H1 (cell line): ENCODE data around the gene CTU1. TPM values are rescaled to one million over a fixed set of nuclear protein-coding genes. Genes with fewer than 3 reads are reported as not detected.

Experiments used
- CTCF ChIA-PET: fragments of 300-600 bp; sonication (Branson Sonifier 250); formaldehyde crosslinking; loops from one replicate; lab custom pipeline; 2021; ENCODE audit not compliant: partially characterized antibody; lab: Charles Lee
- POLR2A ChIA-PET: fragments of 300-600 bp; sonication (Branson Sonifier 250); formaldehyde crosslinking; loops from one replicate; lab custom pipeline; 2021; ENCODE audit warnings: inconsistent platforms; ENCODE audit not compliant: partially characterized antibody; lab: Charles Lee
- DNase-seq, 2 experiments: peaks; one replicate each; pipeline versions ENCODE4 v3.0.0 to v3.0.0-alpha.2; 2010 to 2022; ENCODE audit warnings: low spot score in 2 of 2, low read depth in 1 of 2, mixed read lengths in 1 of 2
- FAIRE-seq: peaks from 2 replicates; lab custom pipeline; 2011; peaks lifted over from hg19 to GRCh38; lab: Jason Lieb, UNC
- H2AFZ ChIP-seq: 2 replicates; pipeline ENCODE4 v1.8.1; 2012; ENCODE audit warnings: low read length, inconsistent platforms
- H2AK5ac ChIP-seq: 2 replicates; pipeline ENCODE4 v1.6.1; 2013; ENCODE audit warnings: low read depth, low read length
- H2BK120ac ChIP-seq: replicated peaks from 2 replicates; pipeline ENCODE3; 2013; ENCODE audit warnings: low read depth, low read length, inconsistent platforms
- H2BK12ac ChIP-seq: 2 replicates; pipeline ENCODE4 v1.6.1; 2013; ENCODE audit warnings: low read depth, low read length
- H2BK15ac ChIP-seq: 2 replicates; pipeline ENCODE4 v1.6.1; 2013; ENCODE audit warnings: low read length
- H2BK20ac ChIP-seq: 2 replicates; pipeline ENCODE4 v1.6.1; 2013; ENCODE audit warnings: low read length
- H2BK5ac ChIP-seq: 2 replicates; pipeline ENCODE4 v1.6.1; 2013; ENCODE audit warnings: low read depth, low read length
- H3K14ac ChIP-seq: 2 replicates; pipeline ENCODE4 v1.6.1; 2013; ENCODE audit warnings: inconsistent platforms; ENCODE audit not compliant: insufficient read length
- H3K18ac ChIP-seq: 2 replicates; pipeline ENCODE4 v1.6.1; 2013; ENCODE audit warnings: low read length; ENCODE audit errors: extremely low read depth
- H3K23ac ChIP-seq: 2 replicates; pipeline ENCODE4 v1.6.1; 2013; ENCODE audit warnings: inconsistent platforms; ENCODE audit not compliant: insufficient read length
- H3K23me2 ChIP-seq: 2 replicates; pipeline ENCODE4 v1.6.1; 2013; ENCODE audit warnings: low read depth, low read length
- H3K27ac ChIP-seq: 2 replicates; pipeline ENCODE4 v1.6.1; 2011; ENCODE audit warnings: low read depth, low read length, inconsistent platforms
- H3K27me3 ChIP-seq, 4 experiments: replicated peaks in 1 of 4; 1 replicate in 1 of 4; 2 replicates in 3 of 4; pipeline versions ENCODE4 v1.6.1 to v1.8.1; 2011 to 2013; ENCODE audit warnings: low read length in 3 of 4, mild to moderate bottlenecking in 3 of 4, inconsistent platforms in 2 of 4, mixed read lengths in 2 of 4, moderate library complexity in 1 of 4; ENCODE audit not compliant: control insufficient read depth in 3 of 4, insufficient read depth in 3 of 4; ENCODE audit errors: extremely low read depth in 1 of 4
- H3K36me3 ChIP-seq, 4 experiments: 2 replicates each; pipeline versions ENCODE4 v1.6.1 to v1.8.1; 2011 to 2013; ENCODE audit warnings: mild to moderate bottlenecking in 4 of 4, low read length in 3 of 4, moderate library complexity in 2 of 4, control low read depth in 1 of 4, inconsistent platforms in 1 of 4; ENCODE audit not compliant: insufficient read depth in 4 of 4, control insufficient read depth in 2 of 4
- H3K4ac ChIP-seq: replicated peaks from 2 replicates; pipeline ENCODE3; 2013; ENCODE audit warnings: low read length, low read depth, mixed read lengths, inconsistent platforms; ENCODE audit not compliant: insufficient read length
- H3K4me1 ChIP-seq, 4 experiments: replicated peaks in 1 of 4; 1 replicate in 1 of 4; 2 replicates in 3 of 4; pipeline versions ENCODE4 v1.6.1 to v1.8.1; 2011 to 2013; ENCODE audit warnings: low read length in 3 of 4, inconsistent platforms in 2 of 4, mixed read lengths in 1 of 4; ENCODE audit not compliant: insufficient read depth in 4 of 4, control insufficient read depth in 3 of 4
- H3K4me2 ChIP-seq, 2 experiments: 2 replicates each; pipeline versions ENCODE4 v1.6.1 to v1.8.1; 2011 to 2013; ENCODE audit warnings: low read depth in 2 of 2, low read length in 2 of 2, control low read depth in 1 of 2, inconsistent platforms in 1 of 2, mild to moderate bottlenecking in 1 of 2; ENCODE audit not compliant: insufficient read depth in 1 of 2
- H3K4me3 ChIP-seq, 4 experiments: fragments of 200-600, 300-600 bp in 1 of 4; sonication (generic), shearing (Covaris generic), sonication (Bioruptor Twin) in 1 of 4; 2 replicates each; pipeline versions ENCODE4 v1.5.1 to v1.8.1; 2011 to 2016; ENCODE audit warnings: low read length in 4 of 4, low read depth in 3 of 4, control low read depth in 2 of 4, inconsistent platforms in 2 of 4, mild to moderate bottlenecking in 2 of 4, mixed read lengths in 1 of 4, moderate library complexity in 1 of 4; ENCODE audit not compliant: insufficient read depth in 2 of 4; ENCODE audit errors: extremely low read depth in 1 of 4
- H3K56ac ChIP-seq: replicated peaks from 2 replicates; pipeline ENCODE3; 2013; ENCODE audit warnings: low read depth, mild to moderate bottlenecking, mixed read lengths, low read length, inconsistent platforms; ENCODE audit not compliant: insufficient read length
- H3K79me1 ChIP-seq: 2 replicates; pipeline ENCODE4 v1.6.1; 2013; ENCODE audit warnings: low read depth, low read length, control low read depth
- H3K79me2 ChIP-seq, 2 experiments: 2 replicates each; pipeline versions ENCODE4 v1.6.1 to v1.8.1; 2012 to 2013; ENCODE audit warnings: low read length in 2 of 2, mild to moderate bottlenecking in 2 of 2, inconsistent platforms in 1 of 2; ENCODE audit not compliant: insufficient read depth in 2 of 2, control insufficient read depth in 1 of 2
- H3K9ac ChIP-seq, 4 experiments: replicated peaks in 1 of 4; 1 replicate in 1 of 4; 2 replicates in 3 of 4; pipeline versions ENCODE4 v1.6.1 to v1.8.1; 2011 to 2013; ENCODE audit warnings: low read depth in 3 of 4, low read length in 3 of 4, control low read depth in 2 of 4, mild to moderate bottlenecking in 2 of 4, moderate library complexity in 2 of 4, inconsistent platforms in 1 of 4; ENCODE audit errors: extremely low read depth in 1 of 4
- H3K9me3 ChIP-seq, 2 experiments: 2 replicates each; pipeline versions ENCODE4 v1.6.1 to v1.8.1; 2012 to 2013; ENCODE audit warnings: mild to moderate bottlenecking in 2 of 2, moderate library complexity in 2 of 2, control low read depth in 1 of 2, inconsistent platforms in 1 of 2, low read depth in 1 of 2, low read length in 1 of 2, mixed read lengths in 1 of 2; ENCODE audit not compliant: insufficient read depth in 2 of 2
- H4K20me1 ChIP-seq, 2 experiments: replicated peaks in 1 of 2; 2 replicates each; pipeline versions ENCODE3 to v1.8.1; 2011 to 2013; ENCODE audit warnings: inconsistent platforms in 2 of 2, low read length in 2 of 2, mild to moderate bottlenecking in 1 of 2; ENCODE audit not compliant: insufficient read depth in 2 of 2, control insufficient read depth in 1 of 2
- H4K5ac ChIP-seq: 2 replicates; pipeline ENCODE4 v1.6.1; 2013; ENCODE audit warnings: low read length, low read depth, mixed read lengths, inconsistent platforms; ENCODE audit not compliant: insufficient read length
- H4K8ac ChIP-seq: 2 replicates; pipeline ENCODE4 v1.8.0; 2013; ENCODE audit warnings: mild to moderate bottlenecking, moderate library complexity, low read length, inconsistent platforms; ENCODE audit not compliant: insufficient read depth; ENCODE audit errors: extremely low read depth
- H4K91ac ChIP-seq: replicated peaks from 2 replicates; pipeline ENCODE3; 2013; ENCODE audit warnings: low read length, mixed read lengths, inconsistent platforms; ENCODE audit not compliant: insufficient read length
- CBX5 ChIP-seq: fragments of 300-800, 300-1000 bp; sonication (generic); IDR thresholded peaks from 2 replicates; pipeline ENCODE4 v1.7.1; 2016; ENCODE audit warnings: antibody characterized with exemption, low read length, low read depth
- CBX8 ChIP-seq: fragments of 300-800, 300-1000 bp; sonication (generic); IDR thresholded peaks from 2 replicates; pipeline ENCODE4 v1.7.1; 2016; ENCODE audit warnings: low read depth, low read length, borderline replicate concordance
- EP300 ChIP-seq, 2 experiments: IDR thresholded peaks; 1 replicate in 1 of 2; 2 replicates in 1 of 2; pipeline ENCODE4 v1.6.1; 2011 to 2012; ENCODE audit warnings: low read depth in 2 of 2, low read length in 2 of 2, mild to moderate bottlenecking in 2 of 2, borderline replicate concordance in 1 of 2, inconsistent platforms in 1 of 2, moderate library complexity in 1 of 2
- JUND ChIP-seq: IDR thresholded peaks from 2 replicates; pipeline ENCODE4 v1.6.1; 2011; ENCODE audit warnings: mild to moderate bottlenecking, improper control_type of control experiment, low read length
- KDM5A ChIP-seq: fragments of 200-600 bp; IDR thresholded peaks from 2 replicates; pipeline ENCODE4 v1.7.1; 2012; ENCODE audit warnings: mild to moderate bottlenecking, low read length, inconsistent platforms, mixed read lengths
- NANOG ChIP-seq: IDR thresholded peaks from 2 replicates; pipeline ENCODE4 v1.6.1; 2011; ENCODE audit warnings: low read length, low read depth, mild to moderate bottlenecking, inconsistent platforms; ENCODE audit not compliant: insufficient read depth, poor library complexity, severe bottlenecking
- PHF8 ChIP-seq: fragments of 200-600 bp; sonication (generic); conservative IDR thresholded peaks from 2 replicates; pipeline ENCODE4 v1.7.1; 2012; ENCODE audit warnings: low read depth, mild to moderate bottlenecking, inconsistent platforms, low read length, moderate library complexity
- RAD21 ChIP-seq, 2 experiments: IDR thresholded peaks in 1 of 2; conservative IDR thresholded peaks in 1 of 2; 2 replicates each; pipeline ENCODE4 v1.6.1; 2011; ENCODE audit warnings: low read depth in 2 of 2, low read length in 2 of 2, improper control_type of control experiment in 1 of 2, inconsistent platforms in 1 of 2, mild to moderate bottlenecking in 1 of 2, moderate library complexity in 1 of 2
- RBBP5 ChIP-seq: IDR thresholded peaks from 2 replicates; pipeline ENCODE4 v1.7.1; 2012; ENCODE audit warnings: low read depth, mild to moderate bottlenecking, inconsistent platforms, low read length, moderate library complexity, borderline replicate concordance
- RXRA ChIP-seq: IDR thresholded peaks from 2 replicates; pipeline ENCODE4 v1.6.1; 2011; ENCODE audit warnings: low read depth, mild to moderate bottlenecking, low read length, moderate library complexity; ENCODE audit not compliant: insufficient read depth
- SRF ChIP-seq: IDR thresholded peaks from 2 replicates; pipeline ENCODE4 v1.6.1; 2011; ENCODE audit warnings: mild to moderate bottlenecking, low read depth, low read length, moderate library complexity
- TBP ChIP-seq: IDR thresholded peaks from 2 replicates; pipeline ENCODE4 v1.6.1; 2011; ENCODE audit warnings: low read depth, low read length, improper control_type of control experiment
- TCF12 ChIP-seq: IDR thresholded peaks from 2 replicates; pipeline ENCODE4 v1.6.1; 2011; ENCODE audit warnings: low read depth, mild to moderate bottlenecking, low read length
- TEAD4 ChIP-seq: IDR thresholded peaks from 2 replicates; pipeline ENCODE4 v1.6.1; 2012; ENCODE audit warnings: low read depth, low read length, inconsistent platforms, mixed read lengths
- YY1 ChIP-seq: IDR thresholded peaks from 2 replicates; pipeline ENCODE4 v1.6.1; 2011; ENCODE audit warnings: low read depth, mild to moderate bottlenecking, low read length
- WGBS, 2 experiments: shearing (Covaris generic) in 1 of 2; methylation state at CpG; one replicate each; pipeline versions ENCODE4 v1.1.6 to v1.1.7; 2013 to 2015; ENCODE audit warnings: low lambda C conversion rate in 2 of 2, mixed read lengths in 2 of 2, inconsistent platforms in 1 of 2, low coverage in 1 of 2, missing lambda C conversion rate in 1 of 2; ENCODE audit not compliant: insufficient replicate concordance in 2 of 2, insufficient coverage in 1 of 2, insufficient read length in 1 of 2; ENCODE audit errors: extremely low coverage in 1 of 2, missing lambda C conversion rate in 1 of 2; 5-methylcytosine and 5-hydroxymethylcytosine counted together
- polyA plus RNA-seq, 7 experiments: library from polyadenylated mRNA; depleted of rRNA in 3 of 7; stranded (reverse) in 5 of 7; unstranded in 2 of 7; fragments of >200 nt in 5 of 7; fragments of 200-250 nt in 2 of 7; gene quantifications; 1 replicate in 5 of 7; 2 replicates in 1 of 7; 4 replicates in 1 of 7; pipeline versions ENCODE4 v1.2.1 to v1.2.3, GENCODE V29; 2011 to 2013; ENCODE audit warnings: missing spikeins in 2 of 7, mixed read lengths in 2 of 7
- total RNA-seq: library from RNA; stranded (reverse); fragmentation: NEBNext Ultra II Directional; extraction: Animal tissue kit (Norgen Biotek cat#: 25700); gene quantifications from 2 replicates; pipeline ENCODE4 v1.2.1, GENCODE V29; 2021

The CTU1 gene
- total and polyA plus RNA-seq, 2 of the 8 experiments (the other 6 are each of a cell fraction or from before 2014, with no cell fraction given) = 4.6 to 7.2 TPM

GRCh38 chr19:51124729-51125128, 16.5 kb upstream of the CTU1 start, which contains the start of gene SIGLEC9:
TSS of gene SIGLEC9 (plus strand) at chr19:51124906. CDS start at chr19:51124975, 69 bp downstream.
- DNase-seq (no peak), FAIRE-seq (no peak)
- H2BK15ac ChIP-seq = no peak within 1 kb of the TSS
- ChIA-PET CTCF (no interaction called here), POLR2A (no interaction called here)
- no peak within 1 kb of the TSS for H3K27ac ChIP-seq
- H3K79me2 ChIP-seq = no peaks in the 10 kb centered on the region
- H3K4me1 ChIP-seq = peaks cover 0 to 2% (median 0%) of the 10 kb centered on the region in 4 experiments; a peak in 1 of 7 replicates
- no peak within 1 kb of the TSS for H3K9ac ChIP-seq
- no peak within 1 kb of the TSS for H3K14ac ChIP-seq
- H4K20me1 ChIP-seq = no peaks in the 10 kb centered on the region
- H4K5ac ChIP-seq = no peak within 1 kb of the TSS
- no peak within 1 kb of the TSS for H2BK12ac ChIP-seq
- H3K27me3 ChIP-seq = no peaks in the 10 kb centered on the region; a peak in 1 of 7 replicates
- no peak within 1 kb of the TSS for H3K4me3 ChIP-seq
- no peaks in the 10 kb centered on the region for H3K79me1 ChIP-seq
- H4K91ac ChIP-seq = no peak within 1 kb of the TSS
- no peak within 1 kb of the TSS for H3K4me2 ChIP-seq
- no peak within 1 kb of the TSS for H2BK20ac ChIP-seq
- no peak within 1 kb of the TSS for H3K18ac ChIP-seq
- TF ChIP-seq YY1 (no peak), CBX5 (no peak), NANOG (no peak), TCF12 (no peak), TEAD4 (no peak), RBBP5 (no peak), PHF8 (no peak), JUND (no peak), CBX8 (no peak), KDM5A (no peak), RXRA (no peak), SRF (no peak), EP300 (IDR thresholded peaks at IDR 0.05; ENCODE audit: borderline replicate concordance in 1 of 2, low read depth in 2 of 2, low read length in 2 of 2) (no peak), RAD21 (IDR thresholded peaks at IDR 0.05 in 1 of 2, conservative IDR thresholded peaks at IDR 0.05 in 1 of 2; ENCODE audit: low read depth in 2 of 2, low read length in 2 of 2) (no peak), TBP (no peak)
- H3K23me2 ChIP-seq = no peaks in the 10 kb centered on the region; the same call in 1 of the 2 replicates
- WGBS, 2 experiments = 92% methylated on average over 7 of the region's 14 CpGs; no CpG with 5 or more reads in 1 of the 2 experiments
- H3K23ac ChIP-seq = no peak within 1 kb of the TSS
- no peaks in the 10 kb centered on the region for H3K36me3 ChIP-seq
- no peak within 1 kb of the TSS for H3K56ac ChIP-seq
- no peak within 1 kb of the TSS for H3K4ac ChIP-seq
- H4K8ac ChIP-seq = no peak within 1 kb of the TSS
- no peak within 1 kb of the TSS for H2BK120ac ChIP-seq
- no peak within 1 kb of the TSS for H2BK5ac ChIP-seq
- H3K9me3 ChIP-seq = no peaks in the 10 kb centered on the region
- H2AFZ ChIP-seq = no peak within 1 kb of the TSS; the same call in 1 of the 2 replicates
- H2AK5ac ChIP-seq = no peak within 1 kb of the TSS
